Osteocyte (in vitro differentiated cells): ENCODE data around the gene TNRC6A. TPM values are rescaled to one million over a fixed set of nuclear protein-coding genes. Genes with fewer than 3 reads are reported as not detected.
A peak's percentile ranks its signal among the peaks of the same experiment; 100 is the strongest.

Experiments
- DNase-seq: peaks from one replicate; pipeline ENCODE4 v3.0.0; 2021; ENCODE audit warnings: mixed read lengths; ENCODE audit not compliant: unreplicated experiment; ENCODE audit errors: extremely low spot score
- H3K27ac Mint-ChIP-seq: one replicate; pipeline ENCODE4 v1.8.0; 2021; ENCODE audit warnings: mild to moderate bottlenecking, mixed read lengths; ENCODE audit not compliant: unreplicated experiment
- H3K27me3 Mint-ChIP-seq: one replicate; pipeline ENCODE4 v1.8.0; 2021; ENCODE audit warnings: mixed read lengths; ENCODE audit not compliant: unreplicated experiment
- H3K36me3 Mint-ChIP-seq: one replicate; pipeline ENCODE4 v1.8.0; 2021; ENCODE audit warnings: mixed read lengths; ENCODE audit not compliant: unreplicated experiment
- H3K4me1 Mint-ChIP-seq: one replicate; pipeline ENCODE4 v1.8.0; 2021; ENCODE audit warnings: mixed read lengths; ENCODE audit not compliant: unreplicated experiment
- H3K4me3 Mint-ChIP-seq: one replicate; pipeline ENCODE4 v1.8.0; 2021; ENCODE audit warnings: mild to moderate bottlenecking, moderate library complexity, mixed read lengths; ENCODE audit not compliant: unreplicated experiment
- H3K9me3 Mint-ChIP-seq: one replicate; pipeline ENCODE4 v1.8.0; 2021; ENCODE audit warnings: mixed read lengths; ENCODE audit not compliant: unreplicated experiment
- total RNA-seq: library from RNA; stranded (reverse); gene quantifications from 2 replicates; pipeline ENCODE4 v1.2.1, GENCODE V29; 2021
- TF ChIP-seq, protein P1 (sequence below): fragments of 200-600 bp; sonication (generic); IDR thresholded peaks from 2 replicates; pipeline ENCODE4 v1.5.0; 2021; ENCODE audit warnings: antibody characterized with exemption, mild to moderate bottlenecking, moderate library complexity

Gene TNRC6A
- total RNA-seq, 1 donor from 2014 or later, result 68.0 TPM

DNA sequence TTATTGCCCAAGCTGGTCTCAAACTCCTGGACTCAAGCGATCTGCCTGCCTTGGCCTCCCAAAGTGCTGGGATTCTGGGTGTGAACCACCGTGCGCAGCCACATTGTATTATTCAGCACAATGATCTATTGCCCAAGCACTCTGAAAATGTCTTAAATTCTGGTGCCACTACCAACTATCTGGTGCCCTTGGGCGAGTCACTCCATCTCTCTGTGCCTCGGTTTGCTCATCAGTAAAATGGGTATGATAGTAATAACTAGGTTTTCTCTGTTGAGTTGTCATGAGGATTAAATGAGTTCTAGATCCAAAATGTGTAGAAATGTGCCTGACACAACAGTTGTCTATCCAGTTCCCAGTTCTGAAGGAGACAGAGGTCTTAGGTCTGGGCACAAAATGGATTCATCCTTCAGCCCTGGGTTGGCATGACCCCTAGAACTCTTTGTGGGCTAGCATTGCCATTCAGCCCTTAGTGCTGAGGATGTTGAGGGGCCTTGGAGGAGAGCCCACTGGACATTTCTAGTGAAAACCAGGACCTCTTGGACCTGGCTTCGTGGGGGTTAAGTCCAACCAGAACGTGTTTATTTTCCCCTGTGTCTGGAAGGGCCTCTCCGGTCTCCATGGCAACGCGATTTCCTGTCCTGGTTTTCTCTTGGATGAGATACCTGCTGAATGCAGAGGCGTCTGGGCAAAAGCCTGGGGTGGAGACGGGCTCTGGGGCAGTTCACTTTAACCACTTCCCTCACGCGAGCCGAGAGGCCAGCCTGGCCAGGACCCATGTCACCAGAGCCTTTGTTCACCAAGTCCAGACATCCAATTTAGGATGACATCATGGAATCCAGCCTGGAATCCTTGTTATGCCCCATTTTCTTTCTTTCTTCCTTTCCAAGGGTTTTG is 43.7 kb upstream of the TNRC6A start:
- Mint-ChIP-seq H3K27ac (peak overlapping the region; percentile 98), H3K9me3 (no peaks in the 10 kb centered on the region), H3K4me3 (peak overlapping the region; percentile 5), H3K4me1 (peaks cover 33% of the 10 kb centered on the region), H3K36me3 (no peaks in the 10 kb centered on the region), H3K27me3 (no peaks in the 10 kb centered on the region)
- TF ChIP-seq, protein P1, sequence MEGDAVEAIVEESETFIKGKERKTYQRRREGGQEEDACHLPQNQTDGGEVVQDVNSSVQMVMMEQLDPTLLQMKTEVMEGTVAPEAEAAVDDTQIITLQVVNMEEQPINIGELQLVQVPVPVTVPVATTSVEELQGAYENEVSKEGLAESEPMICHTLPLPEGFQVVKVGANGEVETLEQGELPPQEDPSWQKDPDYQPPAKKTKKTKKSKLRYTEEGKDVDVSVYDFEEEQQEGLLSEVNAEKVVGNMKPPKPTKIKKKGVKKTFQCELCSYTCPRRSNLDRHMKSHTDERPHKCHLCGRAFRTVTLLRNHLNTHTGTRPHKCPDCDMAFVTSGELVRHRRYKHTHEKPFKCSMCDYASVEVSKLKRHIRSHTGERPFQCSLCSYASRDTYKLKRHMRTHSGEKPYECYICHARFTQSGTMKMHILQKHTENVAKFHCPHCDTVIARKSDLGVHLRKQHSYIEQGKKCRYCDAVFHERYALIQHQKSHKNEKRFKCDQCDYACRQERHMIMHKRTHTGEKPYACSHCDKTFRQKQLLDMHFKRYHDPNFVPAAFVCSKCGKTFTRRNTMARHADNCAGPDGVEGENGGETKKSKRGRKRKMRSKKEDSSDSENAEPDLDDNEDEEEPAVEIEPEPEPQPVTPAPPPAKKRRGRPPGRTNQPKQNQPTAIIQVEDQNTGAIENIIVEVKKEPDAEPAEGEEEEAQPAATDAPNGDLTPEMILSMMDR, result no peak
- peak; percentile 89 for DNase-seq

DNA sequence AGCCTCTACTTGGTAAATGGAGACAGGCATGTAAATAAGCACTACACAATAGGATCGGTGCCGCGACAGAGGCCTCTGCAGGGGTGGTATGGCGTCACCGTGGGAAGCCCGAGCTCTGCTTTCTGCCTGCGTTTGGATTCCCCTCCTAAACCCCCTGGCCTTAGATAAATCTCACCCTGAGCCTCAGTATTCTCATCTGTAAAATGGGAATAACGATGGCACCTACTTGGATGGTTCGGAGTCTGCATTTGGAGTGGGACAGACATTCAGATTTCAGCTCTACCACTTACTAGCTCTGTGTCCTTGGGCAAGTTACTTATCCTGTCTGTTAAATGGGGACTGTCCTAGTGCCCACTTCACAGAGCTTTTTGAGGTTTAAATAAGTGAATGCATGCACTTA is 42.8 kb upstream of the TNRC6A start:
- Mint-ChIP-seq H3K27ac (peak overlapping the region; percentile 98), H3K4me3 (no peak overlapping the region), H3K27me3 (no peaks in the 10 kb centered on the region), H3K4me1 (peaks cover 30% of the 10 kb centered on the region), H3K36me3 (no peaks in the 10 kb centered on the region), H3K9me3 (no peaks in the 10 kb centered on the region)
- TF ChIP-seq, protein P1, result no peak
- no peak for DNase-seq

DNA sequence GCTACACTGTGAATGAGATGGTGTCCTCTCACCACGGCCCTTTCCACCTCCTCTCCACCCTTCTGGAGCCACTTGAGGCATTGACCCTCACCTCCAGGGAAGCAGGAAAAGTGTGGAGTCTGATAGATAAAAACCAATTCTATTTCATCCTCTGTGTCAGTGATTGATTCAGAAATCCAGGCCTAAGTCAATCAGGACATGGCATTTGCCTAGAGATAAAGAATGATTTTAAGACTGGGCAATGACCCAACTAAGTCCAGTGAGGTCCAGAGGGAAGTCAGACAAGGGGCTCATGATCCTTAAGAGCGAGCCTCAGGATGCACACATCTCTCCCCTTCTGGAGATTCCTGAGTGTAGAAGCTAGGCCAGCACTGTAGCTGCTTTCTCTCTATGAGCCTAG is 41.1 kb upstream of the TNRC6A start:
- TF ChIP-seq, protein P1, result no peak
- Mint-ChIP-seq H3K27ac (no peak overlapping the region), H3K9me3 (no peaks in the 10 kb centered on the region), H3K27me3 (no peaks in the 10 kb centered on the region), H3K36me3 (no peaks in the 10 kb centered on the region), H3K4me1 (peaks cover 25% of the 10 kb centered on the region), H3K4me3 (no peak overlapping the region)
- no peak for DNase-seq

DNA sequence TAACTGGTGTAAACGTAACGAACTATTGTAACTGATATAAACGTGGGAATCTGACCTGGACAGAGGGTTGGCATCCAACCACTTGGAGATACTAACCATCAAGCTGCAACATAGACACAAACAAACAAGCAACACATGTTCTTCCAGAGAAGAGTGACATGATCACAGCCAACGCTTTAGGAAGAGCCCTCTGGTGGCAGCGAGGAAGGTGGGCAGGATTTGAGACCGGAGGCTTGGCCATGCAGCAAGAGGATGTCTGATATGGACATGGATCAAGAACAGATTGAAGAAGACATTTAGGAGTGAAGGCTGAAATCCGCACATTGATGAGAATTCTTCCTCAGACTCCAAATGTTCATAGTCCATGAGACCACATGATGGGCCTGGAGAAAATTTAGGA is 40.3 kb upstream of the TNRC6A start:
- peak overlapping the region; percentile 12 for H3K27ac Mint-ChIP-seq
- no peak for DNase-seq
- peaks cover 25% of the 10 kb centered on the region for H3K4me1 Mint-ChIP-seq
- TF ChIP-seq, protein P1, result peak; percentile 76
- H3K4me3 Mint-ChIP-seq, result no peak overlapping the region
- no peaks in the 10 kb centered on the region for H3K36me3 Mint-ChIP-seq
- H3K27me3 Mint-ChIP-seq, result no peaks in the 10 kb centered on the region
- H3K9me3 Mint-ChIP-seq, result no peaks in the 10 kb centered on the region

DNA sequence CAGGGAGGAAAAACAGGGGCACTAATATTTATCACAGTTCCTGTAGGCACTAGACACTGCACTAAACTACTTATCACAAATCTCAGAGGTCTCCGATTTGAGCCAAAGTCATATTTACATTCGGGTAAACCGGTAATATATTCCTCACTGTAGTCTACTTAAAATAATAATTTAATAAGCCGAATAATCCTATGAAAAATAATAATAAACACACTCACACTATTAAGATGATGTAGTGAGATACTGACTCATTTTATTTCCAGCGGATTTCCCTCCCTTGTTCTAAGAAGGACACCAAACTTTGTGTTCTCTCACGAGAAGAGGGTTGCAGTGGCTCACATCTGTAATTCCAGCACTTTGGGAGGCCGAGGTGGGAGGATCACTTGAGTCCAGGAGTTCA is 36.6 kb upstream of the TNRC6A start:
- H3K4me1 Mint-ChIP-seq, result peaks cover 7% of the 10 kb centered on the region
- no peaks in the 10 kb centered on the region for H3K9me3 Mint-ChIP-seq
- no peak overlapping the region for H3K27ac Mint-ChIP-seq
- no peaks in the 10 kb centered on the region for H3K27me3 Mint-ChIP-seq
- H3K36me3 Mint-ChIP-seq, result no peaks in the 10 kb centered on the region
- TF ChIP-seq, protein P1, result no peak
- no peak for DNase-seq
- H3K4me3 Mint-ChIP-seq, result no peak overlapping the region
